ENCODE data around the gene DOHH. TPM values are rescaled to one million over a fixed set of nuclear protein-coding genes. Genes with fewer than 3 reads are reported as not detected.

The DOHH gene
- total RNA-seq, 1 donor from 2014 or later: 13.6 TPM

GRCh38 chr19:3544058-3544376 is 43.5 kb upstream of the DOHH start:
- TF ChIP-seq CTCF (IDR thresholded peaks at IDR 0.05): no peak
- CTCF ChIA-PET: interaction anchor here (2.2 to 4.3 kb wide), 3 partner anchors 12 to 74 kb away, joined by 9 to 37 read pairs (median 15); partner anchors contain the start of genes GIPC3 and MFSD12
- DNase-seq (no peak), ATAC-seq (ENCODE audit: low read depth) (no peak)
- Mint-ChIP-seq H3K4me3 (no peak overlapping the region), H3K9me3 (no peaks in the 10 kb centered on the region), H3K27me3 (no peaks in the 10 kb centered on the region), H3K27ac (no peak overlapping the region), H3K4me1 (peaks cover 7% of the 10 kb centered on the region), H3K36me3 (ENCODE audit: low read depth) (peaks cover 29% of the 10 kb centered on the region)
- intact Hi-C loops (cut with micrococcal nuclease): loop anchor here (2.0 kb wide), 1 partner anchor 15 kb away; no protein-coding TSS in a partner anchor
- POLR2A ChIA-PET: interaction anchor here (1.9 kb wide), 1 partner anchor 13 kb away, joined by 13 read pairs; the partner anchor contains the start of gene MFSD12

- TF ChIP-seq CTCF (IDR thresholded peaks at IDR 0.05): no peak
- Mint-ChIP-seq H3K4me1 (peaks cover 7% of the 10 kb centered on the region), H3K27me3 (no peaks in the 10 kb centered on the region), H3K36me3 (ENCODE audit: low read depth) (peaks cover 29% of the 10 kb centered on the region), H3K27ac (no peak overlapping the region), H3K4me3 (no peak overlapping the region), H3K9me3 (no peaks in the 10 kb centered on the region)
- CTCF ChIA-PET: interaction anchor here (4.3 kb wide), 1 partner anchor 13 kb away, joined by 37 read pairs; the partner anchor contains the start of gene MFSD12
- intact Hi-C loops (cut with micrococcal nuclease): loop anchor here (2.0 kb wide), 1 partner anchor 15 kb away; no protein-coding TSS in a partner anchor
- DNase-seq (no peak), ATAC-seq (ENCODE audit: low read depth) (no peak)
- POLR2A ChIA-PET: interaction anchor here (1.9 kb wide), 1 partner anchor 14 kb away, joined by 13 read pairs; the partner anchor contains the start of gene MFSD12
These were observed 42.9 kb upstream of the DOHH start for GRCh38 chr19:3543150-3544057.

DNA sequence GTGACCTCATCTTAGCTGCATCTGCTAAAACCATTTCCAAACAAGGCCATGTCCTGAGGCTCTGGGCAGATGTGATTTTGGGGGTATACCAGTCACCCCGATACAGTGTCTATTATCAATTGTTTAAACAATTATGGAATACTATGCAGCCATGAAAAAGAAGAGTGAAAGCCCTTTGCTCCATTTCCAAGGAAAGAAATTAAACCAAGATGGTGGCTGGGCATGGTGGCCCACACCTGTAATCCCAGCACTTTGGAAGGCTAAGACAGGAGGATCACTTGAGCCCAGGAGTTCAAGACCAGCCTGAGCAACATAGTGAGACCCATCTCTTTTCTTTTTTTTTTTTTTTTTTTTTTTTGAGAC is 39.3 kb upstream of the DOHH start:
- ATAC-seq (ENCODE audit: low read depth) (no peak), DNase-seq (no peak)
- H3K9me3 Mint-ChIP-seq: no peaks in the 10 kb centered on the region
- no peaks in the 10 kb centered on the region for H3K27me3 Mint-ChIP-seq
- peaks cover 32% of the 10 kb centered on the region for H3K36me3 Mint-ChIP-seq (ENCODE audit: low read depth)
- POLR2A ChIA-PET: interaction anchor here (0.6 kb wide), 2 partner anchors 68 to 589 kb away, joined by 3 read pairs; no protein-coding TSS in a partner anchor
- CTCF ChIA-PET: no interaction called here
- TF ChIP-seq CTCF (IDR thresholded peaks at IDR 0.05): no peak
- no peaks in the 10 kb centered on the region for H3K4me1 Mint-ChIP-seq
- H3K27ac Mint-ChIP-seq: no peak overlapping the region
- H3K4me3 Mint-ChIP-seq: no peak overlapping the region
- intact Hi-C loops (cut with micrococcal nuclease): no loop called here

GRCh38 chr19:3538965-3539755 is 38.7 kb upstream of the DOHH start, which contains the start of gene TEKTIP1:
TEKTIP1 (plus strand) TSS chr19:3539174; CDS start chr19:3539178, 4 bp downstream.
- H3K4me1 Mint-ChIP-seq: no peaks in the 10 kb centered on the region
- DNase-seq (no peak), ATAC-seq (ENCODE audit: low read depth) (no peak)
- TF ChIP-seq CTCF (IDR thresholded peaks at IDR 0.05): no peak
- ChIA-PET CTCF (no interaction called here), POLR2A (interaction anchor here (0.6 kb wide), 1 partner anchor 68 kb away, joined by 3 read pairs; no protein-coding TSS in a partner anchor)
- H3K27ac Mint-ChIP-seq: no peak within 1 kb of the TSS
- no peak within 1 kb of the TSS for H3K4me3 Mint-ChIP-seq
- H3K9me3 Mint-ChIP-seq: no peaks in the 10 kb centered on the region
- peaks cover 37% of the 10 kb centered on the region for H3K36me3 Mint-ChIP-seq (ENCODE audit: low read depth)
- no peaks in the 10 kb centered on the region for H3K27me3 Mint-ChIP-seq
- intact Hi-C loops (cut with micrococcal nuclease): no loop called here
